Spinal cord (tissue), 10 donors: Measurements from ENCODE around the gene IL27RA. TPM values are rescaled to one million over a fixed set of nuclear protein-coding genes. Genes with fewer than 3 reads are reported as not detected.

Source experiments
- DNase-seq, 6 donors: peaks; one replicate each; pipeline versions ENCODE4 v3.0.0 to v3.0.0-alpha.2; 2013 to 2015; ENCODE audit warnings: low spot score in 6 of 6, low read depth in 4 of 6
- H3K27ac ChIP-seq: one replicate; pipeline ENCODE4 v1.5.1; 2013; ENCODE audit warnings: low read depth, low read length, control low read depth
- H3K27me3 ChIP-seq: one replicate; pipeline ENCODE4 v1.6.1; 2013; ENCODE audit warnings: low read length; ENCODE audit not compliant: control insufficient read depth, insufficient read depth
- H3K36me3 ChIP-seq: one replicate; pipeline ENCODE4 v1.6.1; 2013; ENCODE audit warnings: low read length; ENCODE audit not compliant: control insufficient read depth, insufficient read depth
- H3K4me1 ChIP-seq: one replicate; pipeline ENCODE4 v1.6.1; 2013; ENCODE audit warnings: low read length; ENCODE audit not compliant: control insufficient read depth, insufficient read depth
- H3K4me3 ChIP-seq: one replicate; pipeline ENCODE4 v1.5.1; 2013; ENCODE audit warnings: low read depth, low read length, control low read depth
- H3K9me3 ChIP-seq: one replicate; pipeline ENCODE4 v1.6.1; 2013; ENCODE audit warnings: low read length; ENCODE audit not compliant: control insufficient read depth, insufficient read depth
- WGBS: methylation state at CpG from one replicate; pipeline ENCODE4 v1.1.5; 2013; ENCODE audit warnings: missing lambda C conversion rate; ENCODE audit not compliant: insufficient coverage; 5-methylcytosine and 5-hydroxymethylcytosine counted together
- polyA plus RNA-seq, 2 donors: library from polyadenylated mRNA; unstranded; fragments of 120-200 nt; gene quantifications; one replicate each; pipeline ENCODE4 v1.2.1, GENCODE V29; 2013; ENCODE audit not compliant: insufficient read length in 2 of 2
- total RNA-seq, 2 donors: library from RNA; depleted of rRNA in 1 of 2; stranded (reverse); fragments of 120-200 nt in 1 of 2; fragments of >200 nt in 1 of 2; gene quantifications; one replicate each; pipeline versions ENCODE4 v1.2.3 to v1.2.4, GENCODE V29; 2013 to 2014
- donor health status: healthy.

IL27RA gene
- total and polyA plus RNA-seq, 4 donors: 4.1 to 5.7 (median 5.2) TPM

DNA sequence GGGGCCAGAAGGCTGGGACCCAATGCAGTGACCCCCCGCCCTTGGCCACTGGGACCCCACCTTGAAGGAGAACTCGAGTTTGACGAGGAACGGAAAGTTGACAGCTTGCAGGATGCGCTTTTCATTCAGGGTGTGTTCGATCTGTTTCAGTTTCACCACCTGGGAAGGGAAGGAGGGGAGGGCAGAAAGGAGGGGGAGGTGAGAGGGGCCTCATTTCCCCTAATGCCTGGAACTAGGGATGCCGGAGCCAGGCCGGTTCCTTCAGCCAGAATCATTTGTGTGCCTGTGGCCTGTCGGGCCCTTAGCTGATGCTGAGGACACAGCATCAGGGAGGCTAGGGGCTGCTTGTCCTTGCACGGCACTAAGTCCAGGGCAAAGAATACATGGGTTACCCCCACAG lies 71.2 kb downstream of the IL27RA start:
- no peak overlapping the region for H3K27ac ChIP-seq
- no peaks in the 10 kb centered on the region for H3K9me3 ChIP-seq
- 94% methylated on average over 10 of the region's 10 CpGs for WGBS
- no peak overlapping the region for H3K4me3 ChIP-seq
- H3K36me3 ChIP-seq: peaks cover 87% of the 10 kb centered on the region
- no peaks in the 10 kb centered on the region for H3K4me1 ChIP-seq
- no peak for DNase-seq
- no peaks in the 10 kb centered on the region for H3K27me3 ChIP-seq

Other genes with a start within 250 kb of the IL27RA start
- 1 to 10 TPM; 2.9 to 4.0 TPM for gene ZSWIM4, start 236.3 kb upstream of the IL27RA start, total RNA-seq
- 10 to 100 TPM in 1 of 2 donors, 1 to 10 TPM in 1; 9.4 to 10.5 TPM for gene ZSWIM4, start 236.3 kb upstream of the IL27RA start, polyA plus RNA-seq
- gene NANOS3, start 154.6 kb upstream of the IL27RA start, total RNA-seq: 10 to 100 TPM in 1 of 2 donors, not detected in 1; 11.2 TPM
- 10 to 100 TPM; 23.1 to 24.6 TPM for gene NANOS3, start 154.6 kb upstream of the IL27RA start, polyA plus RNA-seq
- 1 to 10 TPM; 3.3 to 7.2 TPM for gene BRME1, start 125.6 kb upstream of the IL27RA start, total RNA-seq
- gene BRME1, start 125.6 kb upstream of the IL27RA start, polyA plus RNA-seq: 10 to 100 TPM; 14.7 to 15.5 TPM
- 10 to 100 TPM; 11.8 to 27.4 TPM for gene CC2D1A, start 125.6 kb upstream of the IL27RA start, total RNA-seq
- gene CC2D1A, start 125.6 kb upstream of the IL27RA start, polyA plus RNA-seq: 100 to 1,000 TPM in 1 of 2 donors, 10 to 100 TPM in 1; 81.1 to 112 TPM
- gene PODNL1, start 93.3 kb upstream of the IL27RA start, total RNA-seq: 1 to 10 TPM in 1 of 2 donors, under 1 TPM in 1; 0.30 to 1.2 TPM
- 1 to 10 TPM; 5.0 to 7.5 TPM for gene PODNL1, start 93.3 kb upstream of the IL27RA start, polyA plus RNA-seq
- 10 to 100 TPM; 10.9 to 25.3 TPM for gene DCAF15, start 79.3 kb upstream of the IL27RA start, total RNA-seq
- gene DCAF15, start 79.3 kb upstream of the IL27RA start, polyA plus RNA-seq: 10 to 100 TPM; 45.3 to 49.9 TPM
- gene RFX1, start 25.4 kb upstream of the IL27RA start, total RNA-seq: 1 to 10 TPM; 2.6 to 5.8 TPM
- gene RFX1, start 25.4 kb upstream of the IL27RA start, polyA plus RNA-seq: 10 to 100 TPM; 14.5 to 16.2 TPM
- gene RLN3, start 3.6 kb upstream of the IL27RA start, total RNA-seq: not detected
- gene RLN3, start 3.6 kb upstream of the IL27RA start, polyA plus RNA-seq: not detected
- 1 to 10 TPM; 1.7 to 4.0 TPM for gene PALM3, start 30.3 kb downstream of the IL27RA start, total RNA-seq
- gene PALM3, start 30.3 kb downstream of the IL27RA start, polyA plus RNA-seq: 10 to 100 TPM; 26.8 to 27.3 TPM
- 1 to 10 TPM; 1.2 to 5.2 TPM for gene MISP3, start 41.0 kb downstream of the IL27RA start, total RNA-seq
- gene MISP3, start 41.0 kb downstream of the IL27RA start, polyA plus RNA-seq: 10 to 100 TPM; 10.9 to 12.4 TPM
- under 1 TPM in 1 of 2 donors, not detected in 1; 0.22 TPM for gene C19orf67, start 54.0 kb downstream of the IL27RA start, total RNA-seq
- under 1 TPM in 1 of 2 donors, not detected in 1; 0.21 TPM for gene C19orf67, start 54.0 kb downstream of the IL27RA start, polyA plus RNA-seq
- 10 to 100 TPM; 19.9 to 34.9 TPM for gene SAMD1, start 59.0 kb downstream of the IL27RA start, total RNA-seq
- gene SAMD1, start 59.0 kb downstream of the IL27RA start, polyA plus RNA-seq: 10 to 100 TPM; 78.6 to 83.1 TPM
- 10 to 100 TPM; 44.1 to 77.8 TPM for gene PRKACA, start 86.0 kb downstream of the IL27RA start, total RNA-seq
- 100 to 1,000 TPM; 145 to 161 TPM for gene PRKACA, start 86.0 kb downstream of the IL27RA start, polyA plus RNA-seq
- gene ASF1B, start 104.8 kb downstream of the IL27RA start, total RNA-seq: 10 to 100 TPM in 1 of 2 donors, 1 to 10 TPM in 1; 2.7 to 11.5 TPM
- gene ASF1B, start 104.8 kb downstream of the IL27RA start, polyA plus RNA-seq: 1 to 10 TPM; 8.4 to 8.8 TPM
- gene ADGRL1, start 174.4 kb downstream of the IL27RA start, total RNA-seq: 10 to 100 TPM; 31.9 to 55.6 TPM
- gene ADGRL1, start 174.4 kb downstream of the IL27RA start, polyA plus RNA-seq: 100 to 1,000 TPM; 128 to 140 TPM